Pancreas (tissue), 10 donors: ENCODE measurements around the gene ZNF586. TPM values are rescaled to one million over a fixed set of nuclear protein-coding genes. Genes with fewer than 3 reads are reported as not detected.

Experiments used
- ATAC-seq, 4 donors: fragments of 200-7000 bp; cut with Tn5 transposase; one replicate each; pipeline versions ENCODE4 v1.8.0 to v1.9.1; 2020; ENCODE audit warnings: mild to moderate bottlenecking in 4 of 4, moderate library complexity in 4 of 4
- DNase-seq, 6 donors: peaks; one replicate each; pipeline ENCODE4 v3.0.0-alpha.2; 2020
- FAIRE-seq: peaks from 2 replicates; lab custom pipeline; 2012; peaks lifted over from hg19 to GRCh38; lab: Jason Lieb, UNC
- H3K27ac ChIP-seq, 4 donors: fragments of 200-600 bp; sonication (generic); 1 replicate in 3 of 4; 2 replicates in 1 of 4; pipeline versions ENCODE4 v1.5.0 to v1.8.0; 2020
- H3K27me3 ChIP-seq, 4 donors: fragments of 200-600 bp; one replicate each; pipeline ENCODE4 v1.8.0; 2021
- H3K36me3 ChIP-seq, 3 donors: fragments of 200-600 bp; sonication (generic) in 1 of 3; one replicate each; pipeline versions ENCODE4 v1.5.0 to v1.8.0; 2020 to 2021
- H3K4me1 ChIP-seq, 3 donors: fragments of 200-600 bp; one replicate each; pipeline ENCODE4 v1.8.0; 2021
- H3K4me3 ChIP-seq, 4 donors: fragments of 200-600 bp; sonication (generic) in 2 of 4; one replicate each; pipeline versions ENCODE4 v1.5.0 to v1.8.0; 2020 to 2021
- H3K9me3 ChIP-seq, 4 donors: fragments of 200-600 bp; one replicate each; pipeline ENCODE4 v1.8.0; 2021
- CTCF ChIP-seq, 4 donors: fragments of 200-600 bp; sonication (generic) in 3 of 4; IDR thresholded peaks; one replicate each; pipeline versions ENCODE4 v1.5.0 to v1.8.0; 2021; ENCODE audit warnings: antibody characterized with exemption in 4 of 4
- WGBS, 2 donors: extraction: QIAGEN DNeasy Blood & Tissue Kit; methylation state at CpG; one replicate each; pipeline ENCODE4 v1.1.7; 2013; 5-methylcytosine and 5-hydroxymethylcytosine counted together
- intact Hi-C, 3 donors: fragments of 100-400 bp; cut with DNase I; formaldehyde crosslinking; loops; one replicate each; pipeline versions ENCODE4 v1.11.1 to v1.14.2; 2022
- polyA plus RNA-seq, 2 donors: library from polyadenylated mRNA; stranded (reverse); fragments of 200-250 nt; gene quantifications; one replicate each; pipeline ENCODE4 v1.2.3, GENCODE V29; 2013
- total RNA-seq, 6 donors: library from RNA; stranded (reverse); fragmentation: NEBNext Ultra II Directional in 4 of 6; extraction: Animal tissue kit (Norgen Biotek cat#: 25700) in 4 of 6; gene quantifications; one replicate each; pipeline versions ENCODE4 v1.2.1 to v1.2.4, GENCODE V29; 2021 to 2023
- donor health status: healthy with polysubstance abuse.
- donor health status: DM: no; HTN: no; CAD: no; lungs with moderate emphysema.
- donor health status: DM: no; HTN: no; CAD: no.
- donor health status: control.
- donor health status: control.
- donor health status: Bipolar disorder and iron deficiency.
- donor health status: DM: yes; HTN: yes; CAD: no.
- donor health status: DM: no; HTN: no; CAD: no.
- donor health status: DM: no; HTN: no; CAD: no.
- donor health status: DM: yes; HTN: yes; CAD: no.

ZNF586 gene
- total and polyA plus RNA-seq, 8 donors, result 3.0 to 12.9 (median 4.6) TPM

GRCh38 chr19:57746580-57747471 is 22.6 kb upstream of the ZNF586 start, which contains the start of gene ZNF776:
Gene ZNF776, plus strand, starts transcription at chr19:57746815. Its CDS starts 244 bp downstream, at chr19:57747059.
- Histone ChIP-seq H3K36me3 (peaks cover 0 to 13% (median under 1%) of the 10 kb centered on the region in 3 donors), H3K27ac (peak within 1 kb of the TSS; percentile 29 to 75 (median 66)), H3K9me3 (no peaks in the 10 kb centered on the region), H3K4me1 (peaks cover 0 to 6% (median 0%) of the 10 kb centered on the region in 3 donors), H3K4me3 (peak within 1 kb of the TSS; percentile 74 to 99 (median 88)), H3K27me3 (no peaks in the 10 kb centered on the region)
- intact Hi-C loops, result loop anchor here in 1 of 3 donors (10.0 kb wide), 1 partner anchor 408 kb away; the partner anchor contains the start of gene ZNF329
- DNase-seq, result peak; percentile 69 to 86 (median 76)
- ATAC-seq, result peak; percentile 99 to 100 (median 99)
- 1% methylated on average over 51 of the region's 51 CpGs for WGBS, 2 donors
- TF ChIP-seq CTCF (IDR thresholded peaks at IDR 0.05), result no peak
- FAIRE-seq, result peak; percentile 96

GRCh38 chr19:57747472-57747807 is 22.0 kb upstream of the ZNF586 start:
- peaks cover 5 to 20% (median 6%) of the 10 kb centered on the region in 3 donors for H3K36me3 ChIP-seq
- H3K27me3 ChIP-seq, result no peaks in the 10 kb centered on the region
- no peak for TF ChIP-seq CTCF (IDR thresholded peaks at IDR 0.05)
- H3K9me3 ChIP-seq, result no peaks in the 10 kb centered on the region
- intact Hi-C loops, result loop anchor here in 1 of 3 donors (10.0 kb wide), 1 partner anchor 407 kb away; the partner anchor contains the start of gene ZNF329
- H3K4me1 ChIP-seq, result peaks cover 0 to 6% (median 0%) of the 10 kb centered on the region in 3 donors
- DNase-seq (no peak), ATAC-seq (peak in 1 of 4 donors; percentile 9), FAIRE-seq (no peak)
- H3K4me3 ChIP-seq, result peak overlapping the region; percentile 74 to 99 (median 88)
- no peak overlapping the region for H3K27ac ChIP-seq
- 26 to 29% methylated on average over 6 of the region's 6 CpGs for WGBS, 2 donors

- peaks cover 0 to 6% (median 0%) of the 10 kb centered on the region in 3 donors for H3K4me1 ChIP-seq
- intact Hi-C loops, result loop anchor here in 1 of 3 donors (10.0 kb wide), 1 partner anchor 407 kb away; the partner anchor contains the start of gene ZNF329
- FAIRE-seq (no peak), DNase-seq (no peak), ATAC-seq (no peak)
- no peaks in the 10 kb centered on the region for H3K27me3 ChIP-seq
- H3K4me3 ChIP-seq, result peak overlapping the region in 2 of 4 donors; percentile 74 to 99
- TF ChIP-seq CTCF (IDR thresholded peaks at IDR 0.05), result no peak
- no peaks in the 10 kb centered on the region for H3K9me3 ChIP-seq
- 94% methylated on average over 3 of the region's 3 CpGs for WGBS, 2 donors
- H3K27ac ChIP-seq, result no peak overlapping the region
- peaks cover 9 to 25% (median 12%) of the 10 kb centered on the region in 3 donors for H3K36me3 ChIP-seq
Observed at GRCh38 chr19:57748029-57748428, 21.4 kb upstream of the ZNF586 start.

GRCh38 chr19:57754091-57754673 is 15.3 kb upstream of the ZNF586 start:
- no peak for ATAC-seq
- Histone ChIP-seq H3K4me1 (no peaks in the 10 kb centered on the region), H3K27ac (no peak overlapping the region), H3K27me3 (no peaks in the 10 kb centered on the region), H3K36me3 (peaks cover 17 to 69% (median 29%) of the 10 kb centered on the region in 3 donors), H3K9me3 (peaks cover 0 to 8% (median 0%) of the 10 kb centered on the region in 4 donors), H3K4me3 (no peak overlapping the region)
- WGBS, 2 donors, result 97 to 98% methylated on average over 10 of the region's 10 CpGs
- no peak for FAIRE-seq
- DNase-seq, result no peak
- intact Hi-C loops, result no loop called here
- no peak for TF ChIP-seq CTCF (IDR thresholded peaks at IDR 0.05)
